Stimulated activated naive CD4-positive, alpha-beta T cell treated with Interleukin-2 at 50 U/mL for 16 hours (primary cell): ENCODE data around the gene MEGF8.
A peak's percentile ranks its signal among the peaks of the same experiment; 100 is the strongest.

Source experiments
- DNase-seq: peaks from one replicate; lab custom pipeline; 2025; lab: John Stamatoyannopoulos, UW

Gene MEGF8

GRCh38 chr19:42419309-42419708, 93.9 kb downstream of the MEGF8 start:
- no peak for DNase-seq

GRCh38 chr19:42420055-42420544, 94.7 kb downstream of the MEGF8 start:
- DNase-seq, result peak; percentile 80

- no peak for DNase-seq
These were observed 95.7 kb downstream of the MEGF8 start for GRCh38 chr19:42421101-42421500.

- DNase-seq, result no peak
These were observed 96.2 kb downstream of the MEGF8 start for GRCh38 chr19:42421591-42422031.

- no peak for DNase-seq
These were observed 96.9 kb downstream of the MEGF8 start for GRCh38 chr19:42422092-42422900.

- peak; percentile 49 for DNase-seq
These were observed 97.5 kb downstream of the MEGF8 start for GRCh38 chr19:42422901-42423461.

GRCh38 chr19:42423462-42424344, 98.3 kb downstream of the MEGF8 start:
- DNase-seq, result peak; percentile 93

GRCh38 chr19:42424345-42424707, 98.9 kb downstream of the MEGF8 start:
- DNase-seq, result no peak

- no peak for DNase-seq
These were observed 99.3 kb downstream of the MEGF8 start for GRCh38 chr19:42424712-42425131.

GRCh38 chr19:42426643-42427042, 101.2 kb downstream of the MEGF8 start:
- no peak for DNase-seq

- DNase-seq, result no peak
These were observed 101.9 kb downstream of the MEGF8 start, which contains the start of gene LIPE for GRCh38 chr19:42427313-42427712. Gene LIPE (minus strand): TSS chr19:42427388. CDS start chr19:42427149, 239 bp downstream.
